GM19035 (cell line): Measurements from ENCODE around the gene NKX6-1.

Source experiments
- ATAC-seq: cut with Tn5 transposase; IDR thresholded peaks from one replicate; pipeline ENCODE4 v1.9.1; 2021; ENCODE audit not compliant: unreplicated experiment

NKX6-1 gene

GRCh38 chr4:84498203-84498934, 723 bp downstream of the NKX6-1 start:
- ATAC-seq = no peak

- no peak for ATAC-seq
Measured at GRCh38 chr4:84497504-84498202, 1.4 kb downstream of the NKX6-1 start.

GRCh38 chr4:84496706-84497503, 2.2 kb downstream of the NKX6-1 start:
- no peak for ATAC-seq

- no peak for ATAC-seq
Measured at GRCh38 chr4:84496331-84496705, 2.8 kb downstream of the NKX6-1 start.

GRCh38 chr4:84495794-84496261, 3.3 kb downstream of the NKX6-1 start:
- no peak for ATAC-seq

- ATAC-seq = no peak
Measured at GRCh38 chr4:84495118-84495793, 3.8 kb downstream of the NKX6-1 start.

- ATAC-seq = no peak
Measured at GRCh38 chr4:84494531-84494930, 4.6 kb downstream of the NKX6-1 start.

- no peak for ATAC-seq
Measured at GRCh38 chr4:84494076-84494475, 5.0 kb downstream of the NKX6-1 start.

GRCh38 chr4:84493092-84493850, 5.8 kb downstream of the NKX6-1 start:
- no peak for ATAC-seq

- ATAC-seq = no peak
Measured at GRCh38 chr4:84492737-84493091, 6.4 kb downstream of the NKX6-1 start.

- no peak for ATAC-seq
Measured at GRCh38 chr4:84492290-84492689, 6.8 kb downstream of the NKX6-1 start.

GRCh38 chr4:84491481-84491880, 7.6 kb downstream of the NKX6-1 start:
- no peak for ATAC-seq

GRCh38 chr4:84490663-84491062, 8.4 kb downstream of the NKX6-1 start:
- no peak for ATAC-seq

- ATAC-seq = no peak
Measured at GRCh38 chr4:84484236-84484635, 14.9 kb downstream of the NKX6-1 start.

- no peak for ATAC-seq
Measured at GRCh38 chr4:84483688-84484087, 15.4 kb downstream of the NKX6-1 start.

- ATAC-seq = no peak
Measured at GRCh38 chr4:84482564-84483563, 16.2 kb downstream of the NKX6-1 start.

GRCh38 chr4:84481860-84482245, 17.2 kb downstream of the NKX6-1 start:
- ATAC-seq = no peak

GRCh38 chr4:84481077-84481859, 17.8 kb downstream of the NKX6-1 start:
- ATAC-seq = no peak

GRCh38 chr4:84480082-84480481, 19.0 kb downstream of the NKX6-1 start:
- ATAC-seq = no peak
